ENCODE data around the gene DBNDD1. TPM values are rescaled to one million over a fixed set of nuclear protein-coding genes. Genes with fewer than 3 reads are reported as not detected.
"Not testable (repeated sequence)": the region's sequence is repeated elsewhere in the genome, so short reads cannot be mapped to it uniquely, and the experiment has no call there.

The DBNDD1 gene
- total RNA-seq, 4 donors from 2014 or later: 1.1 to 4.1 (median 3.5) TPM

DNA sequence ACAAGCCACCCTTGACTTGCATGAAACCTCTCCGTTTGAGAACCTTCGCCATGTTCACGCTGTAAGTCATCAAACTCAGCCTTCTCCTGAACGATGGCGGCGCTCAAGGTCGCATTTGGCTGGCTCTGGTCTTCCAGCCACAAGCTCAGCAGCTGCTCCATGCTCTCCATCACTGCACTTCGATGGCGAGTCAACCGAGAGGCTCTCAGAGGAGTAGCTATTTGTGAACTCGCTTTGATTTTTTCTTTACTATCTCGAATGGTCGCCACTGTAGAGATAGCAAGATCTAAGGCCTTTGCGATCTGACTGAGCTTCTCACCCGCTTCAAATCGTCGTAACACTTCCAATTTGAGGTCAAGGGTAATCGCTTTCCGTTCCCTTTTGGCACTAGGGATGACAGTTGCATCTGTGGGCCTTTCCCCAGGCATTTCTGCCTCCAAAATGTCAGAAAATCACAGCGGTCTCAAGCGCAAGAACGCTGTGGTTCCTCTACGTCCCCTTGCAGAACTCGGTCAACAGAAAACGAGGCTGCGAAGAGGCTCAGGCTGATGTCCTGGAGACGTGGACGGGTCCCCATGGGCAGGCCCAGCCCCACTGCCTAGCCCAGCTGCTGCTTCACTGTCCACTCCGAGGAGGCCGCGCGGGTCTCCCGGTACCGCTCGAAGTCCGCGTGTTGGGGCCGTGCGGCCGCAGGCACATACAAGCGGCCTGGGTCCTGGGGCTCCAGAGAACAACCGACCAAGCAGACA, 47.6 kb downstream of the DBNDD1 start:
- TF ChIP-seq, protein P1, sequence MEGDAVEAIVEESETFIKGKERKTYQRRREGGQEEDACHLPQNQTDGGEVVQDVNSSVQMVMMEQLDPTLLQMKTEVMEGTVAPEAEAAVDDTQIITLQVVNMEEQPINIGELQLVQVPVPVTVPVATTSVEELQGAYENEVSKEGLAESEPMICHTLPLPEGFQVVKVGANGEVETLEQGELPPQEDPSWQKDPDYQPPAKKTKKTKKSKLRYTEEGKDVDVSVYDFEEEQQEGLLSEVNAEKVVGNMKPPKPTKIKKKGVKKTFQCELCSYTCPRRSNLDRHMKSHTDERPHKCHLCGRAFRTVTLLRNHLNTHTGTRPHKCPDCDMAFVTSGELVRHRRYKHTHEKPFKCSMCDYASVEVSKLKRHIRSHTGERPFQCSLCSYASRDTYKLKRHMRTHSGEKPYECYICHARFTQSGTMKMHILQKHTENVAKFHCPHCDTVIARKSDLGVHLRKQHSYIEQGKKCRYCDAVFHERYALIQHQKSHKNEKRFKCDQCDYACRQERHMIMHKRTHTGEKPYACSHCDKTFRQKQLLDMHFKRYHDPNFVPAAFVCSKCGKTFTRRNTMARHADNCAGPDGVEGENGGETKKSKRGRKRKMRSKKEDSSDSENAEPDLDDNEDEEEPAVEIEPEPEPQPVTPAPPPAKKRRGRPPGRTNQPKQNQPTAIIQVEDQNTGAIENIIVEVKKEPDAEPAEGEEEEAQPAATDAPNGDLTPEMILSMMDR (IDR thresholded peaks at IDR 0.05): no peak
- TF ChIP-seq POLR2A (IDR thresholded peaks at IDR 0.05) (no peak), EP300 (IDR thresholded peaks at IDR 0.05) (no peak), POLR2AphosphoS5 (IDR thresholded peaks at IDR 0.05) (no peak)
- Histone ChIP-seq H3K27ac (peak overlapping the region; percentile 83 to 98 (median 97)), H3K4me1 (peaks cover 0 to 43% (median 20%) of the 10 kb centered on the region in 3 donors), H3K36me3 (peaks cover 0 to 23% of the 10 kb centered on the region in 2 donors), H3K9me3 (peaks cover 0 to 5% (median 0%) of the 10 kb centered on the region in 3 donors), H3K4me3 (peak overlapping the region; percentile 74 to 76), H3K27me3 (no peaks in the 10 kb centered on the region)
- ATAC-seq: peak; percentile 3
- WGBS, 2 donors (ENCODE audit: low coverage in 1 of 2): 56 to 66% methylated on average over 18 to 19 of the region's 42 CpGs

DNA sequence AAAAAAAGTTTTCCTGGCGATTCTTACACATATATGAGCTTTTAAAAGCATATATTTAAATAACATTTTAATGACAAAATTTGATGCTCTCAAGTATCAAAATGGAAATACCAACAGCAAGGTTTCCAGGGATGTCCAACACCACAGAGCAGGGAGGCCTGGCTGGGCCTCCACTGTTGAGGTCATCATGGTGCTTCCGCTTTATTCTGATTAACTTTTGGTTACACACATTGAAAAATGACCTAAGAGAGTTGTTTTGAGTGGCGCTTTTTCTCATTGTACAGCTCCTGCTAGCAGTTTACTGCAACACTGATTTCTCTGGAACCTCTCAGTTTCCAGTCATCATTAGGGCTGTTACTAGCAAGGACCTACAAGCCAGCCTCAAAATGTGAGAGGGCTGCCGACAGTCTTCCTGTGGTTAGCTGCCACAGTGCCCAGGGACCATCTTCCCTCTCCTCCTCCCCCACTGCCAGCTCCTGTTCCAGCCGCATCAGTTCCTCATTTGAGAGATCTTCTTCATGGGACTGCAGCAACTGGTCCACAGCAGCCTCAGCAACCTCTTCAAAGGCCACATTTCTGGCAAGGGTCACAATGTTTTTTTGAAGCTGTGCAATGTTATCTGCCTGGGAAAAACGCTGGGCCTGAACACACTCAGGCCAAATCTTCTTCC, 49.4 kb downstream of the DBNDD1 start:
- ATAC-seq: no peak
- Histone ChIP-seq H3K27me3 (no peaks in the 10 kb centered on the region), H3K4me3 (no peak overlapping the region), H3K4me1 (peaks cover 0 to 38% (median 20%) of the 10 kb centered on the region in 3 donors), H3K9me3 (peaks cover 0 to 5% (median 0%) of the 10 kb centered on the region in 3 donors), H3K36me3 (peaks cover 0 to 38% of the 10 kb centered on the region in 2 donors), H3K27ac (no peak overlapping the region)
- 89 to 96% methylated on average over 5 of the region's 6 CpGs for WGBS, 2 donors (ENCODE audit: low coverage in 1 of 2)
- TF ChIP-seq EP300 (IDR thresholded peaks at IDR 0.05): no peak
- TF ChIP-seq POLR2A (IDR thresholded peaks at IDR 0.05): no peak
- TF ChIP-seq, protein P1 (IDR thresholded peaks at IDR 0.05): no peak
- TF ChIP-seq POLR2AphosphoS5 (IDR thresholded peaks at IDR 0.05): no peak

DNA sequence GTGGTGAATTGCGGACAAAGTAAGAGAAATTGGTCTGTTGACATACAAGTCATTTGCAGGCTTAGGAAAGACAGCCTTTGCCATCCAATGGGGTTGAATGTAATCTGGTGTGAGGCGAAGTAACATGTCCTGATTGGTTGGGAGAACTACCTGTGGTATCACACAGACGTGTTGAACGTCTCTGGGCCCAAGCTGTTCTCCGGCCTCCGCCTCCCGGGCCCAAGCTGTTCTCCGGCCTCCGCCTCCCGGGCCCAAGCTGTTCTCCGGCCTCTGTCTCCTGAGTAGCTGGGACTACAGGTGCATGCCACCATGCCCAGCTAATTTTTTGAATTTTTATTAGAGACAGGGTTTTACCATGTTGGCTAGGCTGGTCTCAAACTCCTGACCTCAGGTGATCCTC, 51.2 kb downstream of the DBNDD1 start:
- not testable (repeated sequence) for H3K9me3 ChIP-seq, ATAC-seq, H3K4me3 ChIP-seq, H3K27me3 ChIP-seq, H3K27ac ChIP-seq
- whole genome bisulfite sequencing, 2 donors (ENCODE audit: low coverage in 1 of 2): 88 to 90% methylated on average over 6 to 11 of the region's 11 CpGs
- H3K36me3 ChIP-seq: peaks cover 0 to 55% of the 10 kb centered on the region in 2 donors
- peaks cover 0 to 22% (median 13%) of the 10 kb centered on the region in 3 donors for H3K4me1 ChIP-seq

DNA sequence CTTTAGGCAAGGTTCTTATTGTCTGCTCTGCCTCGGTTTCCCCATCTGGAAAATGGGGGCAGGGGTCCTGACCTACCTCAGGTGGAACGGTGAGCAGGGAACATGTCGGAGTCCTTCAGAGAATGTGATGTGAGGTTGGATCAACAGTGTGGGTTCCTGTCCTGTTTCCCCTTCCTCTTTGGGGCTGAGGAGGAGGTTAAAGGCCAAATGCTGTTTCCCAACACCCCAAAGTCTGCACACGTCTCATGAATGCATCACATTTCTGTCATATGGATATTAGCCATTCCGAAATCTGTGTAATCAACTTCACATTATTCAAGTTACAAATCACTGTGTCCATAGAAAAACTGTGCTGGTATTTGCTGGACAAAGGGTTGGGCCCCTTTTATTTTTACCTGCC, 51.8 kb downstream of the DBNDD1 start:
- not testable (repeated sequence) for H3K27me3 ChIP-seq, H3K4me3 ChIP-seq, H3K9me3 ChIP-seq, ATAC-seq, H3K27ac ChIP-seq
- H3K4me1 ChIP-seq: peaks cover 0 to 20% (median 13%) of the 10 kb centered on the region in 3 donors
- WGBS, 2 donors (ENCODE audit: low coverage in 1 of 2): 70 to 87% methylated on average over 3 of the region's 5 CpGs
- peaks cover 0 to 61% of the 10 kb centered on the region in 2 donors for H3K36me3 ChIP-seq

DNA sequence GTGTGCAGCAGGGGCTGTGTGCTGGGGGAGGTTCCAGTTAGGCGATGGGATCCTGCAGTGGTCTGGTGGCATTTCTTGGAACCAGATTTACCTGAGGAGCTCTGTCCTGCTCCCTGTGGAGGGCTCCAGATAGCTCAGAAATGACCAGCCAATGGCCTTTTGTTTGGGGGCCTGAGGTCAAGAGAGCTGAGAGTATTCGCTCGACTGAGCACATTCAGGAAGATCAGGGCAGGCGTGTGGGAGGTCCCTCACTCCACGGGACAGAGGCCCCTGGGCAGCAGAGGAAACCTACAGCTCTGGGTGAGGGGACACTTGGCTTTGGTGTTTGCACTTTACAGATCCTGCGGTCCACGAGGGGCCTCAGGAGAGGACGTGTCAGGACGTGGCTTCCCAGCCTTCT, 52.5 kb downstream of the DBNDD1 start:
- H3K9me3 ChIP-seq: peaks cover 0 to 5% (median 0%) of the 10 kb centered on the region in 3 donors
- WGBS, 2 donors (ENCODE audit: low coverage in 1 of 2): no CpG with 5 or more reads among the region's 9 CpGs
- TF ChIP-seq EP300 (IDR thresholded peaks at IDR 0.05): no peak
- TF ChIP-seq POLR2AphosphoS5 (IDR thresholded peaks at IDR 0.05): no peak
- TF ChIP-seq, protein P1 (IDR thresholded peaks at IDR 0.05): no peak
- peaks cover 0 to 16% (median 10%) of the 10 kb centered on the region in 3 donors for H3K4me1 ChIP-seq
- no peak for ATAC-seq
- no peak overlapping the region for H3K27ac ChIP-seq
- H3K36me3 ChIP-seq: peaks cover 0 to 68% of the 10 kb centered on the region in 2 donors
- H3K27me3 ChIP-seq: no peaks in the 10 kb centered on the region
- no peak overlapping the region for H3K4me3 ChIP-seq
